SHP77 (cell line): ENCODE data around the gene UQCR10.

Experiments
- DNase-seq, 2 experiments: peaks; one replicate each; lab custom pipeline; 2025; lab: John Stamatoyannopoulos, UW

Gene UQCR10

DNA sequence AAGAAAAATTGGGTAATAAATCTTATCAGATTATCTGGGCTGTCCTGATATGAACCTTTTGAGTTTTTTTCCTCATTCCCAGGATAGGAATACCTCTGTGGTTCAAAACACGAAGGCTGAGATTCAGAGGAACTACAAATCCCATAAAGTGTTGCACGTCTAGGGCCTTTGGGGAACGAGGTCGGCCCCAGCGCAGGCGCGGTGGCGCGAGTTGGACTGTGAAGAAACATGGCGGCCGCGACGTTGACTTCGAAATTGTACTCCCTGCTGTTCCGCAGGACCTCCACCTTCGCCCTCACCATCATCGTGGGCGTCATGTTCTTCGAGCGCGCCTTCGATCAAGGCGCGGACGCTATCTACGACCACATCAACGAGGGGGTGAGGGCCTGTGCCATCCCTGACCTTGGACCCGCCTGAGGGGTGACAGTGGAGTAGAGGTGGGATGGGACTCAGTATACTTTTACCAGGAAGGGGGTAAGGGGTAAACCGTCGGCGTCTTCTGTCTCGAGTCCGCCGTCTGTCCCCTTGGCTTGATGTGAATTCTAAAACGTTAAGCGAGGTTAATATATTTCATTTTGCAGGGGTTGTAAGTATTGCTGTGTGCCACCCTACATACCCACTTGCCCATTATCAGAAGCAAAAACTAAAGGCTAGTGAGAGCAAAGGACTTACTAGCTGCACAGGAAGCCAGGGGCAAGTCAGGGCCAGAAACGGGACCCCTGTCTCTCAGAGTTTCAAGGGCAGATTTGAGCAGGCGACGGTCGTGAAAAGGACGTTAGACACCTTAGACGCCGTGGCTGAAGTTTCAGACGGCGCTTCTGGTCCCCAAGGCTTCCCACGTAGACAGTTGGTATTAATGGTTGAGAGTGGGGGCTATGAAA, at the start of gene UQCR10:
Gene UQCR10, plus strand, starts transcription at position 199 of the 881 bp plus-strand sequence. Its CDS starts 30 bp downstream, at position 229.
- peak; percentile 79 to 86 for DNase-seq

DNA sequence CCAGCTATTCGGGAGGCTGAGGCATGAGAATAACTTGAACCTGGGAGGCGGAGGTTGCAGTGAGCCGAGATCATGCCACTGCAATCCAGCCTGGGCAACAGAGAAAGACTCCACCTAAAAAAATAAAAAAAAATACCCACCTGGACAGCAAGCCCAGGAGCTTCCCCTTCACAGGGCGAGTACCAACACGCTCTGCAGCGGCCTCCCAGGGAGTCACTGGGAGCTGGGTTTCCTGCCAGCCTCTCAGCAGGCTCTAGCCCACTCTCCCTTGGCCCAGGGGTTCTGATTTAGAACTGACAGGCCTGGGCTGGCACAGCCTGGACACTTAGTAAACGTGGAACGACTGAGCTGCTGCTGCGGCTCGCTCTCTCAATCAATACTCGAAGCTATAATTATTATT, 49.4 kb upstream of the UQCR10 start:
- DNase-seq, result peak; percentile 44 to 53

DNA sequence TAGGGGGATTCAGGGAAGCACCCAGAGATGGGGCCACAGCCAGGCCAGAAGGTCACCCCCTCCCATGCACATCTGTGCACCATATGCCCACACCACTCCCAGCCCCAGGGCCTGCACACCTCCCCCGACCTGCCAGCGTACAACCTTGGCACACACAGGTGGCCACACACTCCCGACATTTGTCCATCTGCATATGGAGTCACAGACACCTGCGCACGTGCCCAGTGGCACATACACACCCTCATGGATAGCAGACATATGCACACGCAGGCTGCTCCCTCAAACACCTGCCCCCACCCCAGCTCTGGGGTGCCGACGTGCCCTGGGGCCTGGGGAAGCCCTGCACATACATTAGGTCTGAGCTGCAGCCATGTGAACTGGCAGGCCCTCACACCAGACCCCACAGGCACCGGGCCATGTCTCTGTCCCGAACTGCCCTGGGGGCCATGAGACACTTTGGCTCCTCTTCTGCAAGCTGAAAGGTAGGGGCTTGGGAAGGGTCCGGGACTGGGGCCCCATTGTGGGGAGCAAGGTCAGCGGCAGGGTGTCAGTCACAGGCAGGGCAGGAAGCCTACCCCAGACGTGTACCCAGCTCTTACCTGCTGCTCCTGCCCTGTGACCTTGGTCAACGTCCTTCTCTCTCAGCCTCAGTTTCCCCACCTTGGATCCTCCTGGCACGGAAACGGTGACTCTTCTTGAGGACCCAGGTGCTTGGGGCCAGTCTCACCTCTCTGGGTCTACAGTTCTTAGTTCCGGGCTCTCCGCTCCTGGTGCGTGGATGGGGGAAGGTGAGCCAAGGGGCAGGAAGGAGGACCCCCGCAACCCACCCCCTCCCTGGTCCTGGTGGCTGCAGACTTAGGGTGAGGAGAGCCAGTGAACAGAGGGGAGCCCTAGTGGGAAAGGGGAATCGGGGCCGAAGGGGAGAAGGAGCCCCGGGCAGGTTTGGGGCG, 47.9 kb upstream of the UQCR10 start:
- DNase-seq, result peak in 1 of 2 experiments; percentile 52

DNA sequence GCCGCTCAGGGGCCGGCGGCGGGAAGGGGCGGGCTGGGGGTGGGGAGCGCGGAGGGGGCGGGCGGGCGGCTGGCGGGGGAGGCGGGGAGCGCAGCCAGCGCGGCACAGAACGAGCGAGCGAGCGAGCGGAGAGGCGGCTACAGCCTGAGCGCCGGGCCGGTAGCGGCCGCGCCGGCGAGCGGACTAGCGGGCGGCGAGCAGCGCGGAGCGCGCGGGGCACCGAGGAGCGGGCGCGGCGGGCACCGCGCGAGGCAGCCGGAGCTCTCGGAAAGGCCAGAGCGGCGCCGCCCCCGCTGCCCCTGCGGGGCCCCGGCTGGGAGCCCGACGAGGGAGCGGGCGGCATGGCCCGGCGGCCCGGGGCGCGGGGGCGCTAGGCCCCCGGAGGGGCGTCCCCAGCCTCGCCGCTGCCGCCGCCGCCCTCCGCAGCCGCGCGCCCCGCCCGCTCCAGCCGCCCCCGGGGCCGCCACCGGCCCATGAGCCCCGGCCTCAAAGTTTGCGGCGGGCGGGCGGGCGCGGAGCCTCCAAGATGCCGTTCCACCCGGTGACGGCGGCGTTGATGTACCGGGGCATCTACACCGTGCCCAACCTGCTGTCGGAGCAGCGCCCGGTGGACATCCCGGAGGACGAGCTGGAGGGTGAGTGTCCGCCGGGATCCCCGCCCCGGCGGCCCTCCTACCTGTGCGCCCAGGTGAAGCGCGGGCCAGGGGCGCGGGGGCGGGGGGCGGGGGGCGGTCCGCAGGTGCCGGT, 47.1 kb upstream of the UQCR10 start, which contains the start of gene CABP7:
Gene CABP7, plus strand, starts transcription at position 105 of the 747 bp plus-strand sequence. Its CDS starts 422 bp downstream, at position 527.
- no peak for DNase-seq

DNA sequence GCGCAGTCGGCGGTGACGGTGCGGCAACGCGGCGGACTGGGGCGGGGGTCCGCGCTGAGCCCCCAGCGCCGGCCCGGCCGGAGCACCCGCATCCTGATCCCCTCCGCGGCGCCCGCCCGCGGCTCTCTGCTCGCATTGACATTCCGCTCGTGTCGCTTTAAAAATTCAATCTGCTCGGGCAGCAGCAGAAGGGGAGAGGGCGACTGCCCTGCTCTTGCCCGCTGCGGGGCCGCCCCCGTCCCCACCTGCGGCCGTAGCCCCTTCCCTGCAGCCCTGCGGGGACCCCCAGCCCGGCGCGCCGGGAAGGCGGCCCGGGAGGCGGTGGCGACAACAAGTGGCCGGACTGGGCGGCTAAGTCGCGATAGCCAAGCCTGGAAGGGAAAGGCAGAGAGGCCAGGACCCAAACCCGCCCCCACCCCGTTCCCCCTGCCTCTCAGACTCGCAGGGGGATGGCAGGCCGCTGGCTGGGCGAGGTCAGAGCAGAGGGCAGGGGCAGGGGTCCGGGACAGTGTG, 46.3 kb upstream of the UQCR10 start:
- DNase-seq, result no peak

DNA sequence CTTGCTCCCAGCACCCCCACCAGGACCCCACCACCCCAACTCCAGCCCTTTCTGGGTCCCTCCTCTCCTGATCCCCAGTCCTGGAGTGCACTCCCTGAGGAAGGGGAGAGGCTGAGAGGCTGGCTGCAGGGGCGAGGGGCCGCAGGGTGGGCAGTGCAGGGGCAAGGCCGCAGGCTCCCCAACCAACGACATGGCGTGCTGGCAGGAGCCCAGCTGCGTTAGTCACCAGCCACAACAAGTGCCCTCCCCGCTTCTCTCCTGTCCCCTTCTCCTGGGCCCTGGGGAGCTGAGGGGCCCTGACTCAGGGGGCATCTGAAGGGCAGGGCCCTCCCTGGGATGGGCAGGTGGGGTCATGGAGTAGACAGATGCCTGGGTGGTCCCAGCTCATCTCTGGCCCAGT, 45.0 kb upstream of the UQCR10 start:
- peak in 1 of 2 experiments; percentile 21 for DNase-seq

DNA sequence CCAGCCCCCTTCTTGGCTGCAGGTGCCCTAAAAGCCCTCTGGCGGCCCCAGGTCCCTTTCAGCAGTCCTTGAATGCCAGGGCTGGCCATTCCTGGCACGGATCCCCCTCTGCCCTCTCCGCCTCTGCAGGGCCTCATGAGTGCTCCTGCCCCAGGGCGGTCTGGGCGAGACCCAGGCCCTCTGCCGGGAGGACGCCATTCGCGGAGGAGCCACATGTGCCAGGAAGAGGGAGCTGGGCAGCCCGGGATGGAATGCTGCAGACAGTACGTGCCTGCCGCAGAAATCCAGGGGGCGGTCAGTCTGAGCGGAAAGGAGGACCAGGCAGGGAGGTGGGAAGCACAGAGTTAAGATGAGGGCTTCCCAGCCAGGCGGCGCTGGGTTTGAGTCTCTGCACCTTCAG, 44.6 kb upstream of the UQCR10 start:
- DNase-seq, result no peak

DNA sequence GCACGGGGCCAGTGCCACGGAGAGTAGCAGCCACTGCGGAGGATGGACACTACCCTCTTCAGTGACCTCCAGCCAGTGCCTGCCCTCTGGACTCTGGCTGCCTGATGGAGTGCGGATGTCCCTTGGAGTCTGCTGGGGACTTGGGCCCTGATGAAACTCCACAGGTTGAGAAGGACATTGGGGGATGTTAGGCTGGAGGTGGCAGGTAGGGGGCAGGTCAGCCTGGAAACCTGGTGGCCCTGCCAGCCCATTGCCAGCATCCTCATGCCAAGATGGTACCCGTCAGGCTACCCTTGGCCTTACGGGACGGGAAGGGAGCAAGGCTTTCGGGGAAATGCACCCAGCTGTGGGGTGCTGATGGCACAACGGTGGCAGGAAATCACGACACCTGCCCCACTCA, 43.4 kb upstream of the UQCR10 start:
- DNase-seq, result no peak

DNA sequence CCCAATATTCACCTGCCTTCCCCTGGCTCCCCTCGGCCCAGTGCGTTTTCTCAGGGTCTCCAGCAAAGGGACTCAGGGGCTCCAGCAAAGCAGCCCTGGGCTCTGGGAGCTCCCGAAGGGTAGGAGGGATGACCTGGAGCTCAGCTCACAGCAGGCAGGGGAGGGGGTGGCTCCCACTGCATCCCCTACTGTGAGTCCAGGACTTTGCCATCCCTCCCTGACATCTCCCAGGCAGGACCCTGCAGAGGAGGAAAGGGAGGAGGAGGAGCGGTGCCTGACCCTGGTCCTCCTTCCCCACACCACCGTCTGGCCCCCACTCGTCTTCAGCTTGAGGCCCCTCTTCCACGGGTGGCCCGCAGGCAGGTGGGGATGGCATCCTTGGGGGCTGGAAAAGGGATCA, 42.3 kb upstream of the UQCR10 start:
- no peak for DNase-seq

DNA sequence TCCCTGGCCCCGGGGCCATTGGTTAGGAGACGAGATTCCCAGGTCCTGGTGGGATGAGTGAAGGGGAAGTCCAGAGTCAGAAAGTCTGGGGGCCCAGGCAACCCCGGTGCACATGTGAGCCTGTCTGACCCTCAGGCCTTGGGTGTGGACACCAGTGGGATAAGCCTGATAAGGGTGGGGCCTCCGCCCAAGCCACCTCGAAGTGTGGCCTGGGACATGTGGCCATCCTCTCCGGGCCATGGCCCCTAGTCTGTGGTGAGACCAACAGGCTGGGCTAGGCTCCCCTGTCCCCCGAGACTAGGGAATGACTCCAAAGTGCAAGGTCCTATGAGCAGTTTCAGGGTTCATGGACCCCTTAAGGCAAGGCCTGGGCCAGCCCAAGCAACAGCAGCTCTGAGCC, 41.1 kb upstream of the UQCR10 start:
- no peak for DNase-seq

DNA sequence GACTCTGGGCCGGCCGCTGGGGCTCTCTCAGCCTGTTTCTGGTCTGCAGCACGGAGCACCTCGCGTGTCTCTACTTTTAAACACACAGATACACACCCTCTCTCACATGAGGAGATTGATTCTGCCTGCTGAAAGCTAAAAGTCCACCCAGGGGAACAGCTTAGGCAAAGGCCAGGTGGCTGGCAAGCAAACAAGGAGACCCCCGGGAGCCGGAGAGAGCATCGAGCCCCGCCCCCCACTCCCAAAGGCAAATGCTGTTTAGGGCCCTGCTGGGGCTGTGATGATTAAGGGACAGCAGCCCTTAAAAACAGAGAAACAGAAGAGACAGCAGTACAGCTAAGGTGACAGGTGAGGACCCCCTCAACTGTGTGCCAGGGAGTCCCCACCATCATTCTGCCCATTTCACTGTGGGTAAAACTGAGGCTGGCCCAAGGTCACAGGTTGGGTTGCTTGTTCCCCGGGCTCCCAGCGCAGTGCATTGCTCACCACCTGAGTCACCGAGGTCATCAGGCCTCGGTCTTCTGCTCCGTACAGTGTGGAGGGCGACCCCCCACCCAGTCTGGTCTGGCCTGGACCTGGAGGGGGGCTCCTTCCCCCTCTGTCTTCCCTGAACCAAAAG, 40.5 kb upstream of the UQCR10 start:
- DNase-seq, result no peak

DNA sequence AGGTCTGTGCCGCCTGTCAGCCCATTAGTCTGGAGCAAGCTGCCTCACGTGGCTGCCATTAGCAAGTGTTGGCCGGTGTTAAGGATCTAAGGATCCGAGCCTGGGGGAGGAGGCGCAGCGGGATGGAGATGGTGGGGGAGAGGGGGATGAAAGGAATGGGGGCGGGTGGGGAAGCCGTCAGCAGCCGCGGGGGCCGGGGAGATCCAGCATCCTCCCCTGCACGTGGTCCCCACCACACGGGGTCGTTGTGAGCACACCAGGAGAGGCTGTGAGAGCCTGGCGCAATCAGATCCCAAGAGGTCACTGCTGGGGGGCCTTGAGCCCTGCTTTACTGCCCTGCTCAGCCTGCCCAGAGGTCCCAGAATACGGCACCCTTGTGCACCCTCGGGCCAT, 40.0 kb upstream of the UQCR10 start:
- DNase-seq, result no peak

DNA sequence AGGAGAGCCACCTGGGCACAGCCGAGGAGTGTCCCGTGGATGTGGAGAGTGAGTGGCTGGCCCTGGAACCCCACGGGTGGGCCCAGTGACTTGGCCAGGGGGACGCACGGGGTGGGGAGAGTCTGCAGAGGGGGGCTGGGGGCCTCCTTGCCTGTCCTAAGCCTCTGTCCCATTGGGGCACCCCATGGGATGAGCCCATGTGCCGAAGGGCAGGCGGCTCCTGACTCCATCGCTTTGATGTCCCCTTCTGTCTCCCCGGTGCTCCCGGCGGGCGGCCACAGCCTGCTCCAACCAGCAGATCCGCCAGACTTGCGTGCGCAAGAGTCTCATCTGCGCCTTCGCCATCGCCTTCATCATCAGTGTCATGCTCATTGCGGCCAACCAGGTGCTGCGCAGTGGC, 38.0 kb upstream of the UQCR10 start:
- no peak for DNase-seq

DNA sequence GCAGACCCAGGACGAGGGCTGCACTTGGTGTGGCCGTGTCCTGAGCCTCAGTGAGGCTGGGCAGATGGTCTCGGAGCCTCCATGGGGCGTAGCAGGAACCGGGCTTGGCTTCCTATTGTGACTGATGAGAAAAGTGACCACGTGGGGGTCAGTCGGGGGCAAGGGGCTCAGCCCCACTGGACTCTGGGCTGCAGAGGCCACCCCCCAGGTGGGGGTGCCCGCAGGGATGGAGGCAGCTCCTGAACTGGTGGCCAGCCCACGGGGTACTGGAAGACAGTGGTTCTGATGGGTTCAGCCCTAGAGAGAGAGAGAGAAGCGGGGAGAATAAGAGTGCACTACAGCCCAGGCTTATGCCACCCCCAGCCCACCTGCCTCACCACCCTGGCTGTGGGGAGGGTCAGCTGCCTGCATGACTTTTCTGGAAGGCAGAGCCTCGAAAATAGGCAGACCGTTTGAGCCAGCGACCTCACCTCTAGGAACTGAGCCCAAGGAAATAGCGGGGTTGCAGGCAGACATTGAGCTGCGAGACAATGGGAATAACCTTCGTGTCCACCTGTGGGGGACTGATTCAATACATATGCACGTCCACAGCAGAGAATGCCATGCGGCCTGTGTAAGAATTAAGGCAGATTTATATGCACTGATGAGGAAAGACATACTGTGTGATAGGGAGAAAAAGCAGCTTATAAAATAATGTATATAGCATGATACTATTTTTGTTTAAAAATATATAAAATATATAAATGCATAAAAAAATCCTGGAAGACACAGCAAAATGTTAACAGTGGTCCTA, 35.9 kb upstream of the UQCR10 start:
- DNase-seq, result no peak

DNA sequence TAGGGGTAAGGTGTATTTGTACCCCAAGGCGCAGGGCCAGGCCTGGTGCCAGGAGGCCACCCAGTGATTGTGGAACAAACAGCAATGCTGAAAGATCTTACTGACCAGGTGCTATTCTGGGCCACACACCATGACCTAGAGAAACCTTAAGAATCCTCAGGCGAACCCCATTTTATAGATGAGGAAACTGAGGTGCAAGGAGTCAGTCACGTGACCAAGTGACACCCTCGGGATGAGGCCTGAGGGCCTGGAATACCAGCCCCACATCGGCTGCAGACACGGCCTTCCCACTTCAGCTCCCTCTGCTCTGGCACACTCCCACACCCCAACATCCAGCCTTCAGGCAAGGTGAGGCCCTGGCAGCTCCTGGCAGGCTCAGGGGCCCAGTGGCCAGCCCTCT, 34.3 kb upstream of the UQCR10 start:
- no peak for DNase-seq

DNA sequence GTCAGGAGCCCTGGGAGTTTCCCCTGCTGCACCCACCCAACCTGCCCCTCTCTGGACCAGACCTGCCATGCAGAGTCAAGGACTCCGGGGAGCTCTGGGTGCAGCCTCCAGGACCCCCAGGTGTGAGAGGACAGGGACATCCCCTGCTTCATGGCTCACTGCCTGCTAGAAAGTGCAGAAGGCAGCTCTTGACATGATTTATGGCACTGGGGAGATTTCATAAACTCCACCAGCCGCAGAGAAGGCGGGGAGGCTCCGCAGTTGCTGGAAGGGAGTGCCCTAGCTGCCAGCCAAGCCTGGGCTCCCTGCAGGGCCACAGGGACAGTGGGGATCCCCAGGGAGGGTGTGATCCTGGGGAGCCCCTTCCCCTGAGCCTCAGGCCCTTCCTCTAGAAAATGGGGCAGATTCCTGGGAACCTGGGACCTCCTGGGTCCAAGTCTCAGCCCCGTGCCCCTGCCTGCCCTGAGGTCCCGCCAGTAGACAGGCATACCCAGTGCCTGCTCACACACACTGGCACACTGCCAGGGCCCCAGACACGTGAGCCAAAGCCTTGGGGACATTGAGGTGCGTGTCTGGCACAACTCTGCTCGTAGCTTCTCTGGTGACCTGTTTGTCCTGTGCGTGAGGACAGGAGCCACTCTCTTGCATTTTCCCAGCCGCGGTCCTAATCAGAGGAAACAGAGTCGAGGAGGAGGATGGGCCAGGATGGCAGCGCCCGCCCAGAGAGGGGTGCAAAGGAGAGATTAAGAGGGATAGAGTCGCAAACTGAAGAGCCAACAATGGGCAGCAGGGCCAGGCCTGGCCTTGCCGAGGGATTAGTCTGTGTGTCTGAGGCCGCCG, 33.6 kb upstream of the UQCR10 start:
- peak; percentile 77 to 78 for DNase-seq

DNA sequence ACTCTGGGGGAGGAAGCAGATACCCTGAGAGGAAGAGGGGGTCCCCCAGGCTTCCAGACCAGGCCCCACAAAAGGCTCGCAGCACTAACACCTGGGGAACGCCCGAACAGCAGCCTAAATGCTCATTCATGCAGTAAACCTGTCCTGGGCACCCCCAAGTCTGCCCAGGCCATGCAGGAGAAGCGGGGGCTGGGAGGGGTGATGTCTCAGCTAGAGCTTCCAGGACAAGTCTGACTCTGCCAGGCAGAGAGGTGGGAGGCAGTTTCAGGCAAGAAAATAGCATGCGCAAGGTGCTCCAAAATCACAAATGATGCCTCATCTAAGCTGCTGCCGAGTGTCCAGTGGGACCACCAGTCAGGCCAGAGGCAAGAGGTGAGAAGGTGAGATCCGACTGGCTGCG, 32.8 kb upstream of the UQCR10 start:
- DNase-seq, result no peak

DNA sequence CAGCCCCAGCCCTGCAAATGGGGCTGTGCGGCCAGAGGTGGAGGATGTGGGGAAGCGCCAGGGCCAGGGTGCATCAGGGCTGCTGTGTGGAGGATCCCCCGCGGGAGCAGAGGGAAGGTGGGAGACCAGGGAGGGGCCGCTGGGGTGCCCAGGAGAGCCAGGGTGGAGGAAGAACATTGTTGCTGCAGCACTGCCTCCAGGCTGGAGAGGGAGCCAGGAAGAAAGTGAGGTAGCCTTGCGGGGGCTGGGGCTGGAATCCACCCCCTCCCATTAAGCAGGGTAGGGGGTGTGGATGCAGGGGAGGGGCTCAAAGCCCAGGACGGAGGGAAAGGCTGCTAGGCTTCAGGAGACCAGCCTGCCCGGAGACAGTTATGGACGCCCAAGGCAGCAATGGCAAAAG, 32.3 kb upstream of the UQCR10 start:
- no peak for DNase-seq

DNA sequence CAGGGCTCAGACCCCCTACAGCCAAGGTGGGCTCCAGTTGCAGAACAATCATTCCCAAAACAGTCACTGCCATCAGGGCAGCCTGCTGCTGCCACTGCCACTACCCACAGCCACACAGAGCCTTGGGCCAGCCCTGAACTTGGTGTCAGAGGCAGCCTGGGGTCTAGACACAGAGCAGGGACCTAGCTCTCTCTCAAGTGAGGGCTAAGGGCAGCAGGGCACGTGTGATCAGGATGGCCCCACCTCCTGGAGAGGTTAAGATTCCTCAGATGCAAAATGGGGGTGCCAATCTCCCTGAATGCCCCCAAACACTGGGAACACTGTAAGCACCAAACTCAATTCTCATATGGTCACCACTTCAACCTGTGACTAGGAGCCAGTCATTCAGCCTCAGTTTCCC, 31.8 kb upstream of the UQCR10 start:
- no peak for DNase-seq
